ENCODE data around the gene COL25A1.
A peak's percentile ranks its signal among the peaks of the same experiment; 100 is the strongest.

COL25A1 gene

GRCh38 chr4:109313168-109314133 is 11.0 kb upstream of the COL25A1 start:
- no peak for TF ChIP-seq CTCF (IDR thresholded peaks at IDR 0.05; ENCODE audit: low read depth, low read length)
- DNase-seq (ENCODE audit: low read depth, low spot score), result no peak
- in situ Hi-C loops (cut with HindIII; ENCODE audit: low sequenced_read_pairs), result no loop called here
- no peak overlapping the region for H3K4me3 ChIP-seq (ENCODE audit: low read depth, low read length)

GRCh38 chr4:109303140-109303496 is 660 bp upstream of the COL25A1 start:
- no peak for TF ChIP-seq CTCF (IDR thresholded peaks at IDR 0.05; ENCODE audit: low read depth, low read length)
- peak overlapping the region; percentile 51 for H3K4me3 ChIP-seq (ENCODE audit: low read depth, low read length)
- DNase-seq (ENCODE audit: low read depth, low spot score), result peak; percentile 24
- in situ Hi-C loops (cut with HindIII; ENCODE audit: low sequenced_read_pairs), result no loop called here

GRCh38 chr4:109301651-109302360 is 652 bp downstream of the COL25A1 start:
- no peak for DNase-seq (ENCODE audit: low read depth, low spot score)
- in situ Hi-C loops (cut with HindIII; ENCODE audit: low sequenced_read_pairs), result no loop called here
- H3K4me3 ChIP-seq (ENCODE audit: low read depth, low read length), result peak overlapping the region; percentile 51

GRCh38 chr4:109298279-109299010 is 4.0 kb downstream of the COL25A1 start:
- H3K4me3 ChIP-seq (ENCODE audit: low read depth, low read length), result no peak overlapping the region
- in situ Hi-C loops (cut with HindIII; ENCODE audit: low sequenced_read_pairs), result no loop called here
- DNase-seq (ENCODE audit: low read depth, low spot score), result peak; percentile 23
- TF ChIP-seq CTCF (IDR thresholded peaks at IDR 0.05; ENCODE audit: low read depth, low read length), result peak; percentile 64

More at GRCh38 chr4:109301651-109302360, 652 bp downstream of the COL25A1 start:
- TF ChIP-seq CTCF (IDR thresholded peaks at IDR 0.05; ENCODE audit: low read depth, low read length), result no peak

- peak; percentile 8 for DNase-seq (ENCODE audit: low read depth, low spot score)
- in situ Hi-C loops (cut with HindIII; ENCODE audit: low sequenced_read_pairs), result no loop called here
- no peak for TF ChIP-seq CTCF (IDR thresholded peaks at IDR 0.05; ENCODE audit: low read depth, low read length)
- H3K4me3 ChIP-seq (ENCODE audit: low read depth, low read length), result no peak overlapping the region
Observed at GRCh38 chr4:109296527-109296926, 5.9 kb downstream of the COL25A1 start.

GRCh38 chr4:109295081-109295480 is 7.4 kb downstream of the COL25A1 start:
- TF ChIP-seq CTCF (IDR thresholded peaks at IDR 0.05; ENCODE audit: low read depth, low read length), result no peak
- in situ Hi-C loops (cut with HindIII; ENCODE audit: low sequenced_read_pairs), result no loop called here
- DNase-seq (ENCODE audit: low read depth, low spot score), result no peak
- H3K4me3 ChIP-seq (ENCODE audit: low read depth, low read length), result no peak overlapping the region
